Esophagus muscularis mucosa (tissue), 4 donors: ENCODE data around the gene ENPP6. TPM values are rescaled to one million over a fixed set of nuclear protein-coding genes. Genes with fewer than 3 reads are reported as not detected.

ENCODE experiments used
- DNase-seq: peaks from one replicate; pipeline ENCODE4 v3.0.0-alpha.2; 2017; ENCODE audit errors: extremely low spot score
- H3K27ac ChIP-seq, 4 donors: fragments of 200-600 bp; sonication (generic); replicated peaks in 1 of 4; 1 replicate in 3 of 4; 2 replicates in 1 of 4; pipeline ENCODE4 v1.5.1; 2016 to 2019; ENCODE audit warnings: mild to moderate bottlenecking in 1 of 4
- H3K27me3 ChIP-seq, 4 donors: fragments of 200-600 bp; sonication (generic); one replicate each; pipeline versions ENCODE4 v1.5.1 to v1.6.0; 2016 to 2019
- H3K36me3 ChIP-seq, 4 donors: fragments of 200-600 bp; sonication (generic); one replicate each; pipeline ENCODE4 v1.5.1; 2016 to 2019
- H3K4me1 ChIP-seq, 4 donors: fragments of 200-600 bp; sonication (generic); one replicate each; pipeline ENCODE4 v1.5.1; 2016 to 2019
- H3K4me3 ChIP-seq, 4 donors: fragments of 200-600 bp; sonication (generic); 1 replicate in 2 of 4; 2 replicates in 2 of 4; pipeline ENCODE4 v1.5.1; 2016 to 2019; ENCODE audit warnings: mild to moderate bottlenecking in 4 of 4, moderate library complexity in 1 of 4
- H3K9me3 ChIP-seq, 4 donors: fragments of 200-600 bp; sonication (generic); 1 replicate in 3 of 4; 2 replicates in 1 of 4; pipeline ENCODE4 v1.5.1; 2016 to 2019
- CTCF ChIP-seq, 3 experiments: fragments of 200-600 bp in 2 of 3; fragments of 450-650 bp in 1 of 3; sonication (generic) in 2 of 3; IDR thresholded peaks; one replicate each; pipeline ENCODE4 v1.5.1; 2017 to 2019; ENCODE audit warnings: antibody characterized with exemption in 3 of 3, mild to moderate bottlenecking in 2 of 3, moderate library complexity in 1 of 3
- EP300 ChIP-seq: sonication (generic); formaldehyde crosslinking; IDR thresholded peaks from one replicate; pipeline ENCODE4 v1.6.1; 2017; ENCODE audit warnings: antibody characterized with exemption
- POLR2A ChIP-seq: fragments of 450-650 bp; IDR thresholded peaks from one replicate; pipeline ENCODE4 v1.6.1; 2017; ENCODE audit warnings: antibody characterized with exemption, moderate library complexity, mild to moderate bottlenecking, low read depth
- POLR2AphosphoS5 ChIP-seq, 2 donors: sonication (generic); formaldehyde crosslinking; IDR thresholded peaks; one replicate each; pipeline ENCODE4 v1.6.1; 2017; ENCODE audit warnings: antibody characterized with exemption in 2 of 2
- WGBS: methylation state at CpG from one replicate; pipeline ENCODE4 v1.1.5; 2018; 5-methylcytosine and 5-hydroxymethylcytosine counted together
- intact Hi-C: fragments of 100-400 bp; cut with DNase I; formaldehyde crosslinking; loops from one replicate; pipeline ENCODE4 v1.15.1; 2023
- total RNA-seq, 4 donors: library from RNA; depleted of rRNA; stranded (reverse); fragments of >200 nt; gene quantifications; one replicate each; pipeline versions ENCODE4 v1.1.0 to v1.2.1, GENCODE V29; 2016

The ENPP6 gene
- total RNA-seq, 4 donors from 2014 or later = 0.42 to 1.1 (median 0.92) TPM

GRCh38 chr4:184067931-184068554 lies 149.6 kb downstream of the ENPP6 start:
- TF ChIP-seq POLR2AphosphoS5 (IDR thresholded peaks at IDR 0.05) (no peak), POLR2A (no peak), CTCF (IDR thresholded peaks at IDR 0.05) (no peak), EP300 (no peak)
- intact Hi-C loops = no loop called here

GRCh38 chr4:184066584-184067300 lies 150.9 kb downstream of the ENPP6 start:
- no peak overlapping the region for H3K4me3 ChIP-seq
- no peak overlapping the region for H3K27ac ChIP-seq
- H3K4me1 ChIP-seq = peaks cover 0 to 15% (median 3%) of the 10 kb centered on the region in 4 donors
- intact Hi-C loops = no loop called here
- DNase-seq = no peak
- H3K36me3 ChIP-seq = no peaks in the 10 kb centered on the region
- 56% methylated on average over 9 of the region's 9 CpGs for WGBS
- TF ChIP-seq EP300 (no peak), POLR2AphosphoS5 (IDR thresholded peaks at IDR 0.05) (no peak), POLR2A (no peak), CTCF (IDR thresholded peaks at IDR 0.05) (no peak)
- H3K27me3 ChIP-seq = no peaks in the 10 kb centered on the region
- peaks cover 0 to 13% (median 3%) of the 10 kb centered on the region in 4 donors for H3K9me3 ChIP-seq

More at GRCh38 chr4:184067931-184068554, 149.6 kb downstream of the ENPP6 start:
- peaks cover 0 to 15% (median 3%) of the 10 kb centered on the region in 4 donors for H3K4me1 ChIP-seq
- no peak for DNase-seq
- no peak overlapping the region for H3K27ac ChIP-seq
- WGBS = 47% methylated on average over 9 of the region's 9 CpGs
- H3K4me3 ChIP-seq = no peak overlapping the region
- peaks cover 0 to 26% (median 13%) of the 10 kb centered on the region in 4 donors for H3K9me3 ChIP-seq
- H3K27me3 ChIP-seq = no peaks in the 10 kb centered on the region
- no peaks in the 10 kb centered on the region for H3K36me3 ChIP-seq

- Histone ChIP-seq H3K27ac (no peak overlapping the region), H3K4me1 (peaks cover 0 to 15% (median 3%) of the 10 kb centered on the region in 4 donors), H3K9me3 (no peaks in the 10 kb centered on the region), H3K4me3 (no peak overlapping the region), H3K36me3 (peaks cover 0 to 4% (median 0%) of the 10 kb centered on the region in 4 donors), H3K27me3 (no peaks in the 10 kb centered on the region)
- intact Hi-C loops = no loop called here
- WGBS = 87% methylated on average over 5 of the region's 5 CpGs
- no peak for DNase-seq
- no peak for TF ChIP-seq POLR2AphosphoS5 (IDR thresholded peaks at IDR 0.05)
- no peak for TF ChIP-seq EP300
These were observed 152.8 kb downstream of the ENPP6 start for GRCh38 chr4:184064877-184065276.

GRCh38 chr4:184062769-184063168 lies 154.9 kb downstream of the ENPP6 start:
- DNase-seq = no peak
- no peaks in the 10 kb centered on the region for H3K27me3 ChIP-seq
- peaks cover 0 to under 1% (median 0%) of the 10 kb centered on the region in 4 donors for H3K4me1 ChIP-seq
- intact Hi-C loops = no loop called here
- peaks cover 0 to 4% (median 0%) of the 10 kb centered on the region in 4 donors for H3K36me3 ChIP-seq
- H3K27ac ChIP-seq = no peak overlapping the region
- 88% methylated on average over 7 of the region's 7 CpGs for WGBS
- TF ChIP-seq POLR2A (no peak), EP300 (no peak), POLR2AphosphoS5 (IDR thresholded peaks at IDR 0.05) (no peak), CTCF (IDR thresholded peaks at IDR 0.05) (no peak)
- H3K9me3 ChIP-seq = no peaks in the 10 kb centered on the region
- no peak overlapping the region for H3K4me3 ChIP-seq

- H3K4me3 ChIP-seq = no peak overlapping the region
- H3K4me1 ChIP-seq = no peaks in the 10 kb centered on the region
- no peak overlapping the region for H3K27ac ChIP-seq
- H3K27me3 ChIP-seq = no peaks in the 10 kb centered on the region
- 95% methylated on average over 6 of the region's 7 CpGs for WGBS
- no peak for TF ChIP-seq POLR2AphosphoS5 (IDR thresholded peaks at IDR 0.05)
- TF ChIP-seq CTCF (IDR thresholded peaks at IDR 0.05) = no peak
- no peak for TF ChIP-seq POLR2A
- TF ChIP-seq EP300 = no peak
- intact Hi-C loops = no loop called here
- H3K9me3 ChIP-seq = no peaks in the 10 kb centered on the region
- peaks cover 0 to 4% (median 0%) of the 10 kb centered on the region in 4 donors for H3K36me3 ChIP-seq
- no peak for DNase-seq
These were observed 156.1 kb downstream of the ENPP6 start for GRCh38 chr4:184061582-184061981.
